GM20000 (cell line): ENCODE results near the gene ZDHHC17.
A peak's percentile ranks its signal among the peaks of the same experiment; 100 is the strongest.

ENCODE experiments used
- DNase-seq: peaks from one replicate; pipeline ENCODE4 v3.0.0; 2012; ENCODE audit warnings: low spot score
- TF ChIP-seq, protein P1 (sequence below): IDR thresholded peaks from 2 replicates; pipeline ENCODE4 v1.5.1; 2012; ENCODE audit warnings: mild to moderate bottlenecking, control low read depth; ENCODE audit errors: extremely low read depth, missing control alignments

The ZDHHC17 gene

DNA sequence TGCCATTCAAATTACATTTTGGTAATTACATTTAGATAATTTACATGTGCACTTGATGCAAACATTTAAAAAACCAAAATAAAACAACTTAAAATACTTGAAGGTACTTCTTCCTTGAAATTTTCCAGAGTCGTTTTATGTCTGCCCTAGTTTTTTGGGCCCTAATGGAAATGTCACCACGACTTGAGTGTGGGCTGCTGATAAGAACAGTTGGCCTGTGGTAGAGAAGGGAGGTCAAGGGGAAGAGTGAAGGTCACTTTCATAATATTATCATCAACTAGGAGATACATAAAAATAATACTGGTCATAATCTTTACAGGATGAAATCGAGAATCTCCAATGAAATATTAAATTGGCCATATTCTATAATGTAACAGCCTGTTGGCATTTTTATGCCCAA, 23.1 kb downstream of the ZDHHC17 start:
- DNase-seq: no peak

DNA sequence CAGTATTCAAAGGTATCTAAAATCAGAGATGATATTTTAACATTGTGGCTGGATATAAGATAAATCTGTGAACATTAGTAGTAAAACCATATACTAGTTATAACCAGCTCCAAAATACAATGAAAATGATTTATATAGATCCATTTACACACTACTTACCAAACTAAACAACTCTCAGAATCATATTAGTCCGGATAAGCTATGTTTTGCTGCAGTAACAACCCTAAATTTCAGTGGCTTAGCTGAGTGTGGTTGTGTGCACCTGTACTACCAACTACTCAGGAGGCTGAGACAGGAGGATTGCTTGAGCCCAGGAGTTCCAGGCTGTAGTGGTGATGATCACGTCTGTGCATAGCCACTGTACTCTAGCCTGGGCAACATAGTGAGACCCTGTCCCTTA, 23.8 kb downstream of the ZDHHC17 start:
- DNase-seq: no peak
- TF ChIP-seq, protein P1, sequence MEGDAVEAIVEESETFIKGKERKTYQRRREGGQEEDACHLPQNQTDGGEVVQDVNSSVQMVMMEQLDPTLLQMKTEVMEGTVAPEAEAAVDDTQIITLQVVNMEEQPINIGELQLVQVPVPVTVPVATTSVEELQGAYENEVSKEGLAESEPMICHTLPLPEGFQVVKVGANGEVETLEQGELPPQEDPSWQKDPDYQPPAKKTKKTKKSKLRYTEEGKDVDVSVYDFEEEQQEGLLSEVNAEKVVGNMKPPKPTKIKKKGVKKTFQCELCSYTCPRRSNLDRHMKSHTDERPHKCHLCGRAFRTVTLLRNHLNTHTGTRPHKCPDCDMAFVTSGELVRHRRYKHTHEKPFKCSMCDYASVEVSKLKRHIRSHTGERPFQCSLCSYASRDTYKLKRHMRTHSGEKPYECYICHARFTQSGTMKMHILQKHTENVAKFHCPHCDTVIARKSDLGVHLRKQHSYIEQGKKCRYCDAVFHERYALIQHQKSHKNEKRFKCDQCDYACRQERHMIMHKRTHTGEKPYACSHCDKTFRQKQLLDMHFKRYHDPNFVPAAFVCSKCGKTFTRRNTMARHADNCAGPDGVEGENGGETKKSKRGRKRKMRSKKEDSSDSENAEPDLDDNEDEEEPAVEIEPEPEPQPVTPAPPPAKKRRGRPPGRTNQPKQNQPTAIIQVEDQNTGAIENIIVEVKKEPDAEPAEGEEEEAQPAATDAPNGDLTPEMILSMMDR: no peak

More for the DNA sequence above, 23.1 kb downstream of the ZDHHC17 start:
- TF ChIP-seq, protein P1: no peak

DNA sequence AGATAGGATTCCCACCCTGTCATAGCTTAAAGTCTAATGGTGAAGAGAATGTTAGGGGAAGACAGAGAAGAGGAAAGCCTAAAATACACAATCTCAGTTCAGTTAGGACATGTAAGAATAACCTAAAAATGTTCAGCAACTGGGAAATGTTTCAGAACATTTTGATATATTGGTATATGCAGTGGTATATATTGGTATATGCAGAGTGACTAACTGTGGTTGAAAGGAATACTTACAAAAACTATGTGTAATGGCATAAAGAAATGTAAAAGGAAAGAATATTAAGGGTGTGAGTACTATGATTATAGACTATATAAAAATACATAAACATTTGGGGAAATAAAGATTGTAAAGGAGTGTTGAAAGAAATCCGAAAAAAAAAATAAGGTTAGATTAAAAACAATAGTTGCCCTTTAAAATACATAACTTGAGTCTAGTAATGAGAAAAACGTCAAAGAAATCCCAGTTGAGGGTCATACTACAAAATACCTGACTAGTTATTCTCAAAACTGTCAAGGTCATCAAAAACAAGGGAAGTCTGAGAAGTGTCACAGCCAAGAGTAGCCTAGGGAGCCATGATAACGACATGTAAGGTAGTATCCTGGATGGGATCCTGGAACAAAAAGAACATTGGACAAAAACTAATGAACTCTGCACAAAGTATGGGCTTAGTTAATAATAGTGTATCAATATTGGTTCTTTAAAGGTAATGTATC, 25.6 kb downstream of the ZDHHC17 start:
- no peak for DNase-seq
- TF ChIP-seq, protein P1: no peak

DNA sequence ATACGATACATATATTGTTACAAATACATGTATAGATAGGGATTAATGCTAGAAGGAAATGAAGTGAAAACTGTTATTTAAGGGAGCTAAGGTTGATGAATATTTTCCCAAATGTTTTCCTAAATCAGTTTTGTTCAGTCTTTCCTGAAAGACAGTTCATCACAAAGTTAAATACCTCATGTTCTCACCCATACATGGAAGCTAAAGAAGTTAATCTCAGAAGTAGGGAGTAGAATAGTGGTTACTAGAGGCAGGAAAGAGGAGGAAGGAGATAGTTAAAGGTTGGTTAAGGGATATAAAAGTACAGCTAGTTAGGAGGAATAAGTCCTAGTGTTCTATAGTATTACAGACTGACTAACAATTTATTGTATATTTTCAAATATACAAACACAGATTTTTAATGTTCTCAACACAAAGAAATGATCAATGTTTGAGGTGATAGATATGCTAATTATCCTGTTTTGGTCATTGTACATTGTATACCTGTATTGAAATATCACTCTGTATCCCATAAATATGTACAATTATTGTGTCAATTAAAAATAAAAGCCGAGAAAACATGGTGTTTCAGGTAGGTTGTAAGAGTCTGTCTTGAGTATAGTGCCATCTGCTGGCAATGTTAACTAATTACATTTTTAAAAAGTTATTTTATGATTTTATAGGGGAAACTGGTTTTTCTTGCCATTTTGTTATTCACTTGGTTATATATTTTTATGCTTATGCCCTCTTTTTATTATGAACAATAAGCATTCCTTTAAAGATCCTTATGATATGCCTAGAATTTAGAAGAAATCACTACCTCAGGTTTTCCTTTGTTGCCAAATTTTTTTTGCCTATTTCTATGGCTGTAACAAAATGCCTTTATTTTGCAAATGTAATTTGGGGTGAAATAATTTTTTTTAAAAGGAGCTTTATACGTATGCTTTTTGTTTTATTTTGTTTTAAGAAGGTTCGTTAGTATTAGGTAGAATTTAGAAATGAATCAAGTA, 26.9 kb downstream of the ZDHHC17 start:
- DNase-seq: peak; percentile 15

DNA sequence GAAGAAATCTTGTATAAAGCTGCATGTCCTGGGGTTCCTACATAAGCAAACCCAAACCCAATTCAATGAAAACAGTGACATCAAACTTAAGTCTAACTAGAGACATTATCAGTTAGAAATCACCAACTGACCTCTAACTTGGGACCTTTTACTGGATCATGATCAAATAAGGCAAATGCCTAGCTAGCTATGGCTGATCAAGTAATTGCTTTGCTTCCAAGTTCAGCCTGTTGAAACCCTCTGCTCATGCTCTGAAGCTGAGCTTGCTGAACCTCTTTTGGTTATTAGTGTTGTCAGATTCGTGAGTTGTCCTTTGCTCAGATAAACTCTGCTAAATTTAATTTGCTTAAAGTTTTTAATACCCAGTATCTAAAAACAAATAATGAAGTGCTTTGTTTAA, 28.9 kb downstream of the ZDHHC17 start:
- TF ChIP-seq, protein P1: no peak
- no peak for DNase-seq

More for the DNA sequence above, 26.9 kb downstream of the ZDHHC17 start:
- TF ChIP-seq, protein P1: peak; percentile 18

DNA sequence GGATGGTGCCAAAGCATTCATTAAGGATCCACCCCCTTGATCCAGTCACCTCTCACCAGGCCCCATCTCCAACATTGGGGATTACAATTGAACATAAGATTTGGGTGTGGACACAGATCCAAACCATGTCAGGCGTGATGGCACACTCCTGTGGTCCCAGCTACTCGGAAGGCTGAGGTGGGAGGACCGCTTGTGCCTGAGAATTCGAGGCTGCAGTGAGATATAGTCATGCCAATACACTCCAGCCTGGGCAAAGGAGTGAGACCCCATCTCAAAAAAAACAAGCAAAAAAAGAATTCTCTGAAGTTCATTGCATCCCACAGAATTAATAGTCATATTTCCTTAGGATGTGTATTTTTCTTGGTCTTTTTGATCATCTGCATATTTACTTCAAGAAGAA, 34.9 kb downstream of the ZDHHC17 start:
- TF ChIP-seq, protein P1: no peak
- DNase-seq: no peak

DNA sequence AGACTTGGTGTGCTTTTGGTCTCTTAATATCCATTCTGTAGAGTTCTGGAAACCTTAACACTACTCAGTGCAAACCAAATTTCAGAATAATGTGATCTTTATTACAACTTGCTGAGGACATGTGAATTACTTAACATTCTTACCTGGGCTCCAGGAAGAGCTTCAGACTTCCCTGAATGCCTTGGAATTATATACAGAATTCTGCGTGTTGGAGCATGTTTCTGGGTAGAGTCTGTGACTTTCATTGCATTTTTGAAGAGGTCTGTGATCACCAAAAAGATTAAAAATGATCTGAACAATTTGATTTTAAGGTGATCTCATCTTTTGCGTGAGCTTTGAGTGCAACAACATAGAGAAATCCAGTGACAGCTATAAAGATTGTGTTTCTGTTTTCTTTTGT, 35.4 kb downstream of the ZDHHC17 start:
- TF ChIP-seq, protein P1: no peak
- DNase-seq: no peak
